ENCODE results near the gene CPPED1.

GRCh38 chr16:12749076-12749475 lies 54.6 kb downstream of the CPPED1 start:
- TF ChIP-seq EZH2 (IDR thresholded peaks at IDR 0.05; ENCODE audit: low read length, missing control alignments): no peak
- no peak for TF ChIP-seq CTCF (conservative IDR thresholded peaks at IDR 0.05 in 1 of 2, IDR thresholded peaks at IDR 0.05 in 1 of 2; ENCODE audit: low read depth in 1 of 2, low read length in 2 of 2)

Data from fibroblast of lung (primary cell).